ENCODE data around the gene MAGI1.

DNA sequence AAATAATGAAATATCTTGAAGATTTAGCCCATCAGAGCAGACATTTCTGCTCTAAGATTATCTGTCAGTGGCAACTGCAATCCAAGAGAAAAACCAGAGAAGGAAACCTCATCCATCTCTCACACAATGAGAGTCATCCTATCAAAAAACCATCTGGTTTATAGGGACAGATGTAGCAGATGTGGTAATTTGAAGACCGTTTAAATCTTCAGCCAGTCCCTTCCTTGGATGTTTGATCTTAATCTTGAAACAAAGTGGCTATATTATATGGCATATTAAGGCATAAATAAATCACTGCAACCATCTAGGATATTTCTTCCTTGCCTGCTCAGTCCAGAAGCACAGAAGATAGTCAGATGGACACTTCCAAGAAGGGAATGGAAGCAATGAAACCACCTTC lies 305.3 kb downstream of the MAGI1 start:
- TF ChIP-seq, protein P1, sequence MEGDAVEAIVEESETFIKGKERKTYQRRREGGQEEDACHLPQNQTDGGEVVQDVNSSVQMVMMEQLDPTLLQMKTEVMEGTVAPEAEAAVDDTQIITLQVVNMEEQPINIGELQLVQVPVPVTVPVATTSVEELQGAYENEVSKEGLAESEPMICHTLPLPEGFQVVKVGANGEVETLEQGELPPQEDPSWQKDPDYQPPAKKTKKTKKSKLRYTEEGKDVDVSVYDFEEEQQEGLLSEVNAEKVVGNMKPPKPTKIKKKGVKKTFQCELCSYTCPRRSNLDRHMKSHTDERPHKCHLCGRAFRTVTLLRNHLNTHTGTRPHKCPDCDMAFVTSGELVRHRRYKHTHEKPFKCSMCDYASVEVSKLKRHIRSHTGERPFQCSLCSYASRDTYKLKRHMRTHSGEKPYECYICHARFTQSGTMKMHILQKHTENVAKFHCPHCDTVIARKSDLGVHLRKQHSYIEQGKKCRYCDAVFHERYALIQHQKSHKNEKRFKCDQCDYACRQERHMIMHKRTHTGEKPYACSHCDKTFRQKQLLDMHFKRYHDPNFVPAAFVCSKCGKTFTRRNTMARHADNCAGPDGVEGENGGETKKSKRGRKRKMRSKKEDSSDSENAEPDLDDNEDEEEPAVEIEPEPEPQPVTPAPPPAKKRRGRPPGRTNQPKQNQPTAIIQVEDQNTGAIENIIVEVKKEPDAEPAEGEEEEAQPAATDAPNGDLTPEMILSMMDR (IDR thresholded peaks at IDR 0.05), result no peak
- TF ChIP-seq POLR2A (IDR thresholded peaks at IDR 0.05), result no peak
- no peak for TF ChIP-seq POLR2AphosphoS5 (IDR thresholded peaks at IDR 0.05; ENCODE audit: insufficient read depth in 1 of 2, low read depth in 1 of 2)

All from vagina (tissue), 2 donors.